ENCODE results near the gene F2. TPM values are rescaled to one million over a fixed set of nuclear protein-coding genes. Genes with fewer than 3 reads are reported as not detected.
A peak's percentile ranks its signal among the peaks of the same experiment; 100 is the strongest.
"Not testable (repeated sequence)": the region's sequence is repeated elsewhere in the genome, so short reads cannot be mapped to it uniquely, and the experiment has no call there.

Gene F2
- total RNA-seq, 4 donors from 2014 or later, result 0.42 to 1.1 TPM; not detected in 2

GRCh38 chr11:46710821-46711269, 8.2 kb upstream of the F2 start:
- DNase-seq (ENCODE audit: extremely low spot score), result no peak
- 19% methylated on average over 7 of the region's 10 CpGs for WGBS

DNA sequence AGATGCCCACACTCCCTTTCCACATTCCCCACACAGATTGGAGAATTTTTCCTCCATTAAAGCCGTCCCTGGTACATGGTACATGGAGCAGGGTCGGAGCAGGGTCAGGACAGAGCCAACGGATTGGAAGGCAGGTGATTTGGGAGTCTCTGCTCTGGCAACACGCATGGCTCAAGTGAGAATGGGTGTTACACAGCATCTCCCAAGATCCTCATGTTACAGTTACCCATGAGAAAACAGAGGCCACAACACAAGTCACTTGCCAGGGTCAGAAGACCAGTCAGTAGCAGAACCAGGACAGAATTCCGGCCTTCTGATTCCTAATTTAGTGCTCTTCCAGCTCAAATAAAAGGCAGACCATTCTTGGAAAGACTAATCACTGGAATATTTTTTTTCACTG, 7.7 kb upstream of the F2 start:
- Histone ChIP-seq H3K4me3 (no peak overlapping the region), H3K36me3 (peaks cover 4 to 24% (median 18%) of the 10 kb centered on the region in 4 donors), H3K27me3 (no peaks in the 10 kb centered on the region), H3K27ac (replicated peaks in 1 of 4) (peak overlapping the region; percentile 62 to 81 (median 76)), H3K9me3 (no peaks in the 10 kb centered on the region), H3K4me1 (peaks cover 9 to 19% (median 16%) of the 10 kb centered on the region in 4 donors)
- TF ChIP-seq, protein P1, sequence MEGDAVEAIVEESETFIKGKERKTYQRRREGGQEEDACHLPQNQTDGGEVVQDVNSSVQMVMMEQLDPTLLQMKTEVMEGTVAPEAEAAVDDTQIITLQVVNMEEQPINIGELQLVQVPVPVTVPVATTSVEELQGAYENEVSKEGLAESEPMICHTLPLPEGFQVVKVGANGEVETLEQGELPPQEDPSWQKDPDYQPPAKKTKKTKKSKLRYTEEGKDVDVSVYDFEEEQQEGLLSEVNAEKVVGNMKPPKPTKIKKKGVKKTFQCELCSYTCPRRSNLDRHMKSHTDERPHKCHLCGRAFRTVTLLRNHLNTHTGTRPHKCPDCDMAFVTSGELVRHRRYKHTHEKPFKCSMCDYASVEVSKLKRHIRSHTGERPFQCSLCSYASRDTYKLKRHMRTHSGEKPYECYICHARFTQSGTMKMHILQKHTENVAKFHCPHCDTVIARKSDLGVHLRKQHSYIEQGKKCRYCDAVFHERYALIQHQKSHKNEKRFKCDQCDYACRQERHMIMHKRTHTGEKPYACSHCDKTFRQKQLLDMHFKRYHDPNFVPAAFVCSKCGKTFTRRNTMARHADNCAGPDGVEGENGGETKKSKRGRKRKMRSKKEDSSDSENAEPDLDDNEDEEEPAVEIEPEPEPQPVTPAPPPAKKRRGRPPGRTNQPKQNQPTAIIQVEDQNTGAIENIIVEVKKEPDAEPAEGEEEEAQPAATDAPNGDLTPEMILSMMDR (IDR thresholded peaks at IDR 0.05), result no peak
- no peak for TF ChIP-seq POLR2AphosphoS5 (IDR thresholded peaks at IDR 0.05)
- no peak for TF ChIP-seq POLR2A (IDR thresholded peaks at IDR 0.05; ENCODE audit: low read depth)
- no peak for TF ChIP-seq EP300 (IDR thresholded peaks at IDR 0.05)
- no peak for DNase-seq (ENCODE audit: extremely low spot score)
- intact Hi-C loops (cut with DNase I), result no loop called here
- WGBS, result 75% methylated on average over 3 of the region's 5 CpGs

More at GRCh38 chr11:46710821-46711269, 8.2 kb upstream of the F2 start:
- TF ChIP-seq, protein P1 (IDR thresholded peaks at IDR 0.05), result no peak
- TF ChIP-seq POLR2A (IDR thresholded peaks at IDR 0.05; ENCODE audit: low read depth) (no peak), EP300 (IDR thresholded peaks at IDR 0.05) (no peak), POLR2AphosphoS5 (IDR thresholded peaks at IDR 0.05) (peak; percentile 56 to 68)
- peaks cover 9 to 19% (median 16%) of the 10 kb centered on the region in 4 donors for H3K4me1 ChIP-seq
- peak overlapping the region; percentile 62 to 81 (median 76) for H3K27ac ChIP-seq (replicated peaks in 1 of 4)
- no peaks in the 10 kb centered on the region for H3K9me3 ChIP-seq
- H3K36me3 ChIP-seq, result peaks cover 8 to 29% (median 23%) of the 10 kb centered on the region in 4 donors
- intact Hi-C loops (cut with DNase I), result no loop called here
- H3K27me3 ChIP-seq, result no peaks in the 10 kb centered on the region
- H3K4me3 ChIP-seq, result no peak overlapping the region

DNA sequence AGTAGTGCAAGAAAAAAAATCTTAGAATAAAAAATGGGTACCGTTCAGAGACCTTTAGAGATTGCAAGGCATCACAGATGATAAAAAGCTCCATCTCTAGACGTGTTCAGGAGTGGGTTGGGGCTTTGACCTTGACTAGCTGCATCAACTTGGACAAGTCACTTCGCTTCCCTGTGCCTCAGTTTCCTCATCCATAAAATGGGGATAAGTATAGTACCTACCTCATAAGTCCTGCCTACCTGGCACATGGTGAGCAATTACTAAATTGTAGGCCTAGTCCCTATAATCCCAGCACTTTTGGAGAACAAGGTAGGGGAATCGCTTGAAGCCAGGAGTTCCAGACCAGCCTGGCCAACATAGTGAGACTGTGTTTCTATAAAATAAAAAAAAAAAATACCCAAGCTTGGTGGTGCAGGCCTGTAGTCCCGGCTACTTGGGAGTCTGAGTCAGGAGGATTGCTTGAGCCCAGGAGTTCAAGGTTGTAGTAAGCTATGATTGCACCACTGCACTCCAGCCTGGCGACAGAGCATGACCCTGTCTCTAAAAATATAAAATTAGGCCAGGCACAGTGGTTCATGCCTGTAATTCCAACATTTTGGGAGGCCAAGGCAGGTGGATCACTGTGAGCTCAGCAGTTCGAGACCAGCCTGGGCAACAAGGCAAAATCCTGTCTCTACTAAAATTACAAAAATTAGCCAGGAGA, 6.0 kb upstream of the F2 start:
- 93% methylated on average over 7 of the region's 7 CpGs for WGBS

DNA sequence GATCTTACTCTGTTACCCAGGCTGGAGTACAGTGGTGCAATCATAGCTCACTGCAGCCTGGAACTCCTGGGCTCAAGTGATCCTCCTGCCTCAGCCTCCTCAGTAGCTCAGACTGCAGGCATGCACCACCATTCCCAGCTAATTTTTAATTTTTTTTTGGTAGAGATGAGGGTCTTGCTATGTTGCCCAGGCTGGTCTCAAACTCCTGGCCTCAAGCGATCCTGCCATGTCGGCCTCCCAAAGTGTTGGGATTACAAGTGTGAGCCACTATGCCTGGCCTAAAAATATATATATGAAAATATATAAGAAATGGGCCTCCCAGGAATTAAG, 1.2 kb upstream of the F2 start:
- H3K27ac ChIP-seq (replicated peaks in 1 of 4); H3K4me1 ChIP-seq; H3K9me3 ChIP-seq; H3K27me3 ChIP-seq; H3K36me3 ChIP-seq; intact Hi-C loops (cut with DNase I); H3K4me3 ChIP-seq; DNase-seq (ENCODE audit: extremely low spot score): not testable (repeated sequence)
- 95% methylated on average over 2 of the region's 2 CpGs for WGBS

More for the DNA sequence above, 6.0 kb upstream of the F2 start:
- peaks cover 0 to 7% (median 3%) of the 10 kb centered on the region in 4 donors for H3K36me3 ChIP-seq
- H3K4me1 ChIP-seq, result peaks cover 9 to 19% (median 16%) of the 10 kb centered on the region in 4 donors
- no peak for DNase-seq (ENCODE audit: extremely low spot score)
- no peak overlapping the region for H3K27ac ChIP-seq (replicated peaks in 1 of 4)
- TF ChIP-seq, protein P1 (IDR thresholded peaks at IDR 0.05), result no peak
- no peak for TF ChIP-seq EP300 (IDR thresholded peaks at IDR 0.05)
- TF ChIP-seq POLR2AphosphoS5 (IDR thresholded peaks at IDR 0.05), result no peak
- no peak for TF ChIP-seq POLR2A (IDR thresholded peaks at IDR 0.05; ENCODE audit: low read depth)
- H3K27me3 ChIP-seq, result no peaks in the 10 kb centered on the region
- no peak overlapping the region for H3K4me3 ChIP-seq
- no peaks in the 10 kb centered on the region for H3K9me3 ChIP-seq
- intact Hi-C loops (cut with DNase I), result no loop called here

DNA sequence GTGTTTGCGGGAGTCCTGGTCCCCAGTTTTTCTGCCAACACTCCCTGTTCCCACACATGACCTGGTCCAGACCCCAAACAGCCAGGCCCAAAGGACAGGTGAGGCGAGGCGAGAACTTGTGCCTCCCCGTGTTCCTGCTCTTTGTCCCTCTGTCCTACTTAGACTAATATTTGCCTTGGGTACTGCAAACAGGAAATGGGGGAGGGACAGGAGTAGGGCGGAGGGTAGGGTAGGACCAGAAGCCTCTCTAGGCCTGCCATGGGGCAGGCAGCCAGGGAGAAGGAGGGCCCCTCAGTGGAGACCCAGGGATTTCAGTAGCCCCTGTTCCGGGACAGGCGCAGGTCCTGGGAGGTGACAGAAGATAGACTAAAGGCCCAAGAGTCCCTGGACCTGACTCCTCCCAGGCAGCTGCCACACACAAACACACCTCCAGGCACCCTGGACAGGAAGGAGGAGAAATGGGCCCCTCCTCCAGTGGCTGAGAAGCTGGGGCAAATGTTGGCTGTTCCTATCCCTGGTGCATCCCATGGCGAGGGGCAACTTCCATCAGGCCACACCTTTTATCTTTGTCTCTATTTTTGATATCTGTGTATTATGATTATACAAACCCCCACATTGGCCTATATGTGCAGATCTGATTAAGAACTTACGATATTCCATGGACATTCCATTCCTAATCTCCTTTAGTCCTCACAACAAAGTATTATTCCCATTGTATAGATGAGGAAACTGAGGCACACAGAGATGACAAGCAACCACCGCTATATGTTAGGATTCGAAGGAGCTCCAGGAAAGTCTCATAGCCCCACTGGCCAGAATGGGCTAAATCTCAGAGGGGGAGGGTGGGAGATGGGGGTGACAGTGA, 626 bp upstream of the F2 start:
- no peak for DNase-seq (ENCODE audit: extremely low spot score)
- WGBS, result 87% methylated on average over 11 of the region's 11 CpGs
- no peak overlapping the region for H3K27ac ChIP-seq (replicated peaks in 1 of 4)
- no peaks in the 10 kb centered on the region for H3K9me3 ChIP-seq
- H3K27me3 ChIP-seq, result no peaks in the 10 kb centered on the region
- no peak overlapping the region for H3K4me3 ChIP-seq
- H3K36me3 ChIP-seq, result no peaks in the 10 kb centered on the region
- intact Hi-C loops (cut with DNase I), result no loop called here
- H3K4me1 ChIP-seq, result no peaks in the 10 kb centered on the region
- TF ChIP-seq EP300 (IDR thresholded peaks at IDR 0.05) (no peak), POLR2A (IDR thresholded peaks at IDR 0.05; ENCODE audit: low read depth) (no peak), POLR2AphosphoS5 (IDR thresholded peaks at IDR 0.05) (no peak)
- TF ChIP-seq, protein P1 (IDR thresholded peaks at IDR 0.05), result no peak
